NCI-H1105 (cell line): ENCODE data around the gene DNASE1L3.
"Not testable (repeated sequence)": the region's sequence is repeated elsewhere in the genome, so short reads cannot be mapped to it uniquely, and the experiment has no call there.

ENCODE experiments used
- DNase-seq: peaks from one replicate; lab custom pipeline; 2025; lab: John Stamatoyannopoulos, UW

Gene DNASE1L3

DNA sequence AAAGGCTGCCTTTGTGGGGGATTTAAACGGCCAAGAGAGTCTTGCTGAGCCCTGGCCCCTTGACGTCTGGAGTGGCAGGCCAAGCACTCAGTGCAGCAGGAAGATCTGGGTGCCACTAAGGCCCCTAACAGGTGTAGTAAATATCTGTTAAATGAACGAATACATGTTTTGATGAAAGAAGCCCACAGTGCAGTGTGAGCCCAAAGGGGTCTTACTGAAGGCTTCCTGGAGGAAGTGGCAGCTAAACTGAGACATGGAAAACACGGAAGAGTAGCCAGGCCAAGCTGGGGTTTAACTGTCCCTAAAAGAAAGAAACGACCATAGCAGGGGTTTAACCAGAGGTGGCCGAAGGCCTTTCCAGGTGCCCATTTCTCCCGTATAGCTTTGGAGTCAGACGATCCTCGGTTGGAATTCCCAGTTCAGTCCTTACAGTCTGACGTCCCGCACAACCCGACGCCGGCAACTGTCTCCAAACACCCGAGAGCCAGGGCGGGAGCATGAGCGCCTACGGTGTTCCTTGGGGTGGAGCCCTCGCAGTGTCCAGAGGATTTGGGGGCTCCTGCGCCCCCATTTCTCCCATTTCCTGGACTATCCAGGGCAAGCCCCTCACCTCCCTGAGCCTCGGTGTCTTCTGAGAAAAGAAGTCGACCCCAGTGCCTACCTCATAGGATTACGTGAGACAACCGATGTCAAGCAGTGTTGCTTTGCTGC is 25.9 kb upstream of the DNASE1L3 start:
- DNase-seq = no peak

GRCh38 chr3:58235970-58236369 is 25.2 kb upstream of the DNASE1L3 start:
- no peak for DNase-seq

GRCh38 chr3:58234516-58234931 is 23.8 kb upstream of the DNASE1L3 start:
- DNase-seq = no peak

GRCh38 chr3:58231666-58232065 is 20.9 kb upstream of the DNASE1L3 start:
- no peak for DNase-seq

- no peak for DNase-seq
Observed at GRCh38 chr3:58230876-58231552, 20.2 kb upstream of the DNASE1L3 start.

GRCh38 chr3:58227933-58228332 is 17.2 kb upstream of the DNASE1L3 start:
- not testable (repeated sequence) for DNase-seq

DNA sequence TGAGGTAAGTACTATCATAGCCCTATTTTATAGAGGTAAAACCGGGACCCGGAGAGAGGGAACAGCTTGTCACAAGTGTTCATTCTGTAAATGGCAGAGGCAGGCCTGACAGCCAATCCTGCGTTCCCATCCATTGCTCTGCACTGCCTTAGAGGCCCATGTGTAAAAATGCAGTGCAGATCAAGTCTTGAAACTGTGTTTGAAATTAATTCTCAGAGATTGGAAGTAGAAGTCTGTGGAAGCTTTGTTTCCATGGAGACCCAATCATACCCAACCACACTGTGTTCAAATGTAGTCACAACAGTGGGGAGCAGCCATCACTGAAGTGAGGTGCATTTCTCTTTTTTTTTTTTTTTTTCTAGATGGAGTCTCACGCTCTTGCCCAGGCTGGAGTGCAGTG is 13.1 kb upstream of the DNASE1L3 start:
- no peak for DNase-seq

DNA sequence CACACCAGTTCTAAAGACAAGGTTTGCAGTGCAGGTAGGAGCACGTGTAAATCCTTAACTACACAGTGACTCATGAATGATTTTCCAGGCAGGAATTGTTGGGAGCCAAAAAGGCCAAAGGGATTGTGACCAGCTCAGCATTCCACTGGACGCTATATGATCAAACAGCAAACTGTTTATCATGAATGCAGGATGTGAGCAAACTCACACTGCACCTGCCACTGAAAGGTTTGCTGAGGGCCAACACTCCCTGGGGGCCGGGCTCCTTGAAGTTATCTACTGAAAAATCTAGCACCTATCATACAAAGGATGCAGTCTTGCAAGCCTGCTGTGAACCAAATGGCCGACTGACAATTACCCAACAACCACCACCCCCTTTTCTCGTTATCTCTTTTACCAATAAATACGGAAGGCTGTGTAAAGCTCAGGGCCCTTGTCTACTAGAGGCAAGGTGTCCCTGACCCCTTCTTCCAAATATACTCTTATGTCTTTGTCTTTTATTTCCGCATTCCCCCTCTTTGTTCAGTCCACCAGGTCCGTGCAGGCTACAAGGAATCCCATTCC is 11.5 kb upstream of the DNASE1L3 start:
- DNase-seq = no peak

GRCh38 chr3:58218904-58219303 is 8.1 kb upstream of the DNASE1L3 start:
- no peak for DNase-seq

DNA sequence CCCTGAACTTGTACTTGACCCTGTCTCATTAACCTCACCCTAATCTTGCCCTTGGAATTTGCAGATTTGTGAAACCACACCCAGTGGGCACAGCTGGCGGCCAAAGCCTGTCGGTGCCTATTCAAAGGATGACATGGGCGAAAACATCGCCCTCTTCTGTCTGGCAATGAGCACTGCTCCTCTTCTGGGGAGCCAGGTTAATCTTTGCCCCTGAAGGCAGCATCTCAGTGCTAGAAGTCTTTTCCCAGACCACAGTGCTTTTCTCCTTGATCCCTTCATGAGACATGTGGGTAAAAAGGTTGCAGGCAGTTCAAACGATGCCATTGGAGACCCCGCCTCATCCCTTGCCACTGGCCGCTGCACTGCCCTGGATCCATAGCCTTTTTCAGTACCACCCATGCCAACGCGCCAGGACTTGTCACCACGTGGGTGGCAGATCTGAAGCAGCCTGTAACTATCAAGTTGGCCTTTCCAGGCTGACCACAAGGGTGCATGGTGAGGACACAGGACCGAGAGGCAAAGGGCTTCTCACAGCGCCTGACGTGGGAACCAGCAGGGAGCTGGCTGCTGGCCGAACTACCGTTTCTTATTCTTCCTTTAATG is 6.5 kb upstream of the DNASE1L3 start:
- no peak for DNase-seq

DNA sequence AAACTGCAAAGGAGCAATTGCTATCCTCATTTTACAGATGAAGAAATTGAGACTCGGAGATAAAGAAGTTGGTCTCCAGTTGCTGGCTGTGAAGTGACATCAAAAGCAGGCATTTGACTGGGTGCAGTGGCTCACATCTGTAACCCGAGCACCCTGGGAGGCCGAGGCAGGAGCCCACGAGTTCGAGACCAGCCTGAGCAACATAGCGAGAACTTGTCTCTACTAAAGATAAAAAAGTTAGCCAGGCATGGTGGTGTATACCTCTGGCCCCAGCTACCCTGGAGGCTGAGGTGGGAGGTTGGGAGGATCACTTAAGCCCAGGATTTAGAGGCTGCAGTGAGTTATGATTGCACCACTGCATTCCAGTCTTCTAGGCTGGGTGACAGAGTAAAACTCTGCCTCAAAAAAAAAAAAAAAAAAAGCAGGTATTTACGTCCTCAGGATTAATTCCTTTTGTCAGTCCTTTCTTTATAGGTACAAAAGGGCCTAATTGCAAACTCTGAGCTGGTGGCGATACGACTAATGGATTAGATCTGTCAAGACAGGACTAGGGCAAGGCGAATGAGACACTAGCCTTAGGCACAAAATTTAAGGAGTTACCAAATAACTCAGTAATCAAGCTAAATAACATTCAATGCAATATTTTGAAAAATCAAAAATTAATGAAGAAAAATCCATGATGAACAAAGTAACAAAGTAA is 5.9 kb upstream of the DNASE1L3 start:
- DNase-seq = no peak

DNA sequence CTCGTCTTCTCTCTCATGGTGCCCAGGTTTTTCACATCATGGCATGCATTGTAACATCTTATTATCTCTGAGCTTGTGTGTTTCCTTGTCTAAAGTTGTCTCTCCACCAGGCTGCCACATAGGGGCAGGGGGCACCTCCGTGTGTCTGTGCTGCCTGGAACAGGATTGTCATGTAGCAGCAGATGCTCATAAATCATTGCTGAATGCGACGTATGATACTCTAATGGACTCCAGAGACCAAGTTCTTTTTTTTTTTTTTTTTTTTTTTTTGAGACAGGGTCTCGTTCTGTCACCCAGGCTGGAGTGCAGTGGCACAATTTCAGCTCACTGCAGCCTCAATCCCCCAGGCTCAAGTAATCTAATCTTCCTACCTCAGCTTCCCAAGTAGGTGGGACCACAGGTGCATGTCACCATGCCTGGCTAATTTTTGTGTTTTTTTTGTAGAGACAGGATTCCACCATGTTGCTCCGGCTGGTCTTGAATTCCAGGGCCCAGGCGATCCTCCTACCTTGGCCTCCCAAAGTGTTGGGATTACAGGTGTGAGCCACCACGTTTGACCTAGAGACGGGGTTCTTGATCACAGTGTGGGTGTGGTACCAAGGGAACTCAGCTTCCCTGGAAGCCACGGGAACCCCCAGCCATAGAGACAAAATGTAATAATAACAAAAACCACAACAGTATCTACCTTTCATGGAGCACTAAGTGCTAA is 4.7 kb upstream of the DNASE1L3 start:
- no peak for DNase-seq

DNA sequence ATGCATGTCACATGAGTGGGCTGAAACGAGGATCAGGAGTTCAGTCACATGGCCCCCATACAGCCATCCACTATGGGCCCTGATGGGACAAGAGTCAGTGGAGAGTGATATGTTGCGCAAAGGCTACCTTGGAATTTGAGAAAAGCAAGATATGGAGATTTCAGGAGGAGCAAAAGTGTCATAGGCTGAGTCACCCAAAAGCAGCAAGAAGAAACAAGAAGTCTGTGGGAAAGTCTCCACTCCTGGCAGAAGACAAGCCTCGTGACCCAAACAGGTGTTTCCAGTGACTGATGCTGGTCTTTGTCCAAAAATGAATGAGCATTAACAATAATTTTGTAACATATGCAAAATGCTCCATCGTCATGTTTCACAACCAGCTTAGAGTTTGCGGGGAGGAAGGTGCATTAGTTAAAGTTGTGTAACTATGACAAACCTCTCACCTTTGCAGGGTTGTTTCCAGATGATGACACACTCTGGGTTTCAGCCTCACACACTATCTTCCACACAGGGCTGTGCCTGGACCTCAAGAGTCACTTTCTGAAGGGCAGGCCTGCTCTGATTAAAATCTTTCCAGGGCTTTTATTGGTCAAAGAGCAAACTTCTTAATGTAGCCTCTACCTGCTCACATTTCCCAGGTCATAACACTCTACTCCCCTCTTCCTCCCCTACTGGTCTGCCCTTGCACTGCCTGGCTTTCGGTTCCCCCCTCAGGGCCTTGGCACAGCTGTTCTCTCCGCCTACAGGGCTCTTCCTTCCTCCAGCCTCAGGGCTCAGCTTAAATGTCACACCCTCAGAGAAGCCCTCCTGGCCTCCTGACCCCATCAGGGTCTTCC is 3.9 kb upstream of the DNASE1L3 start:
- DNase-seq = no peak

DNA sequence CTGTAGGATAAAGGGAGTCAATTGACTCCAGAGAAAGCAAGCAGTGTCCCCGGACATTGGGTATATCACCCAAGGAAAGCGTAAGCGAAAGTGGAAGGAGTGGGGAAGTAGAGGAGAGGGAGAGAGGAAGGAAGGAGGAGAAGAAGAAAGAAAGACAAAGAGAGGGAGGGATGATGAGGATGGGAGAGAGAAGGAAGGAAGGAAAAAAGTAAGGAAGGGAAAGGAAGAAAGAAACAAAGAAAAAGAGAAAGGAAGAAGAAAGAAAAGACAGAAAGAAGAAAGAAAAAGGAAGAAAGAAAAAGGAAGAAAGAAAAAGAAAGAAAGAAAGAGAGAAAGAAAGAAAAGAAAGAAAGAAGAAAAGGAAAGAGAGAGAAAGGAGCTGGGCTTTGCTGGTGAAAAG is 839 bp downstream of the DNASE1L3 start:
- DNase-seq = no peak

DNA sequence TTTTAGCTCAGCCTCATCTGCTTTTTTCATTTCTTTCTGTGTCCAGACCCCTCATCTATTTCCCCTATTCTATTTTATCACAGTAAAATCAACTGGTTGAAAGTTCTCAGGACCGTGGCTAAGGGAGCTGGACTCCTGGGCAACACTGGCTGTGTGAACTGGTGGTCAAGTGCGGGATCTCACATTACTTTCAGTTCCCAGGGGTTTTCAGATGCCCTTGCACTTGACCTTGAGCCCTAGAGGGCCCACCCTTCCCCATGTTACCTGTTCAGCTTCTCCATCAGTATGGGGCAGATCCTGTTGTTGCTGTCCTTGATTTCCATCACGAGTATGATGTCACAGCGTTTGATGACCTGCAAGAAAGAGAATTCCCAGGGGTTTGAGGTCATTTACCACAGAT is 2.8 kb downstream of the DNASE1L3 start:
- no peak for DNase-seq

GRCh38 chr3:58206406-58207011 is 4.3 kb downstream of the DNASE1L3 start:
- DNase-seq = no peak

DNA sequence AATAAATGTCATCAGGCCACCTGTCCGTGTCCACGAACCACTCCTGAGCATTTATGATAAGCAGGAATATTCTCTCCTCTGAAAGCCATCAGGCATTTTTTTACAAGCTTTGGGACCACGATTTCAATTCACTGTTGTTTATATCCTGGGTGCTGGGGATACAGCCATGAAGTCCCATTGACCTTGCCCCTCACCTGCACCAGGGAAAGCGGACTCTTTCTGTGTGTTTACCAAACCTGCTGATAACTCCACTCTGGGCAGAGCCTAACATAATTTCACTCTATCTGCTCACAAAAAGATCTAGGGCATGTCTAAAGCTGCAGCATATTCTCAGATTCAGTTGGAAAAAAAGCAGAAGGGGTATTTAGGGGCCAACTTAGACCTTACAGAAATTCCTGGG is 4.8 kb downstream of the DNASE1L3 start:
- DNase-seq = no peak

DNA sequence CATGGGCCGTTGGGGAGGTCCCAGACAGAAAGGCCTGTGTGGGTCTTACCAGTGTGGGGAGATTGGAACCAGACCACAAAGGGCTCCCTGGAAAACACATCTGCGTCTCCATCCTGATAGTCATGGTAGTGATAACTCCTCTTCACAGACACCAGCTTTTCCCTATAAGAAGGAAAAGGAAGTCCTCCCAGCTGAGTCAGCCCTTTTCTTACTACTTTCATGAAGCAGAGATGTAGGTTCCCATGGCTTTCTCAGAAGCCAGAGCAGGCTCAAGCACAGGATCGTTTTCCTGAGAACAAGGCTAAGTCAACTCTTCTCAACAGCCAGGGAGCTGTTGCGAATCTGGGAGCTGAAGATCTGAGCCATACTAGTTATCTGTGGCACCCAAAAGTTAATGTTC is 6.1 kb downstream of the DNASE1L3 start:
- DNase-seq = no peak

DNA sequence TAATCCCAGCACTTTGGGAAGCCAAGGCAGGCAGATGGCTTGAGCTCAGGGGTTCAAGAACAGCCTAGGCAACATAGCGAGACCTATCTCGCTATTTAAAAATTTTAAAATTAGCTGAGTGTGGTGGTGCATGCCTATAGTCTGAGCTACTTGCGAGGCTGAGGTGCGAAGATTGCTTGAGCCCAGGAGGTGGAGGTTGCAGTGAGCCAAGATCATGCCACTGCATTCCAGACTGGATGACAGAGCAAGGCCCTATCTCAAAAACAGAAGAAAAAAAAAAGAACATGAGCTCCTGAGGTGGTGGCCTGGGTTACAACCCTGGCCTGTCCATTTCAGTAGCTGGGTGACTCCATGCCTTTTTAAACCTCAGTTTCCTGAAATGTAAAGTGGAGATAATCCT is 7.2 kb downstream of the DNASE1L3 start:
- no peak for DNase-seq

DNA sequence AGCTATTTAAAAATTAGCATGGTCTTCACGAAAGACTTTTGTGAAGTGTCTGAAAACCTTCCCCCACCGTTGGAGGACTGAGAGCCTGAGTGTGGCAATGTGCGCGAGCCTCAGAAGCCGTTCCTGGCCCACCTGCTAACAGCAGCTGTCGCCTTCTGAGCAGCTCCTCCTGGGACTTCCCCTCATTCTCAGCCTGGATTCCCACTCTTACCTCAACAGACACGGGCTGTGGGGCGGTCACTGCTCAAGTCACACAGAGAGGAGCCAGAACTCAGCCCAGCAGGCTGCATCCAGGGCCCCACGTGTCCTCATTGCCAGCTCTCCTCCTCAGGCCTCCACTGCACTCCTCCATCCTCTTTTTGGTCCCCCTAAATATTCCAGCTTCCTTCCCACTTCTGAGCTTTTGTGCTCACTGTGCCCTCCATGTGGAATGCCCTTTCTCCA is 7.8 kb downstream of the DNASE1L3 start:
- no peak for DNase-seq
